Measurements from ENCODE around the gene MEGF11.

MEGF11 gene

DNA sequence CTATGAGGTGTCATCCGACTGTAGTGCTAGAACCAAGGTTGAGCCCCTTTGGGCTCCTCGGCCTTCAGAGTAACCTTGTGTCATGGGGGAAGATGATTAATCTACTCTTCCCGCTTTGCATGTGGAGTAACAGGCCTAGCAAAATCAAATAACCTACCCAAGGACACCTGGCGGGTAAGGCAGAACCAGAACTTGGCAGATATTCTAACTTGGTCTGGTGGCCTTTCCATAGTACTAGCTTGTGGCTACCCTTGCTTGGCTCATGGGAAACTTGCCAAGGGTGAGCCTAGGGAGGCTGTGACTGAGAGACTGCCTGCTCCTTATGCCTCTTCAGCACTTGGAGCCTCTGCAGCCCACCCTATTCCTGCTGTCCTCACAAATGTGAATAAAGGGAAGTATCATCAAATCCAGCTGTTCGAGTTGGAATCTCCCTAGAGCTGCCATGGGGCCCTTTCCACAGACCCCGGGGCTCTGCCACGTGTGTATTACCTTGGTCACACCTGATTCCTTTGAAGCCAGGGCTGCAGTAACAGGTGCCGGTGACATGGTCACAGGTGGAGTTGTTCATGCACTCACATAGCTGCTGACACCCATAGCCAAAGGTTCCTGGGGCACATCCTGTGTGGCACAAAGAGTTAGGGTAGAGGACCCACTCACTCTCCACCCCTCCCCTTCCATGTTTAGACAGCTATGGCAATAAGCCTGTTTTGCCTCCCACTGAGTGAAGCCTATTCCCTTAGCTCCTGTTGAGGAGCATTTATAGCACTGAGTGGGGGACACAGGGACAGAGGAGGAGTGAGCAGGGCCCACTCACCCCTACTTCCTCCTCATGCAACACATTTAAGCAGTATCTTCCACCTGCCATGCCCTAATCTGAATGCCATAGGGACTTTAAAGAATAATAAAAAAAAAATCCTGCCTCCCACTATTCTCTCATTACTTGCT, 338.3 kb downstream of the MEGF11 start:
- DNase-seq (ENCODE audit: low spot score): no peak
- H3K4me3 Mint-ChIP-seq: no peak overlapping the region
- peaks cover 21% of the 10 kb centered on the region for H3K4me1 Mint-ChIP-seq (ENCODE audit: low read depth)
- H3K27me3 Mint-ChIP-seq (ENCODE audit: low read depth): no peaks in the 10 kb centered on the region
- H3K36me3 Mint-ChIP-seq (ENCODE audit: low read depth): no peaks in the 10 kb centered on the region
- no peaks in the 10 kb centered on the region for H3K9me3 Mint-ChIP-seq
- no peak overlapping the region for H3K27ac Mint-ChIP-seq

DNA sequence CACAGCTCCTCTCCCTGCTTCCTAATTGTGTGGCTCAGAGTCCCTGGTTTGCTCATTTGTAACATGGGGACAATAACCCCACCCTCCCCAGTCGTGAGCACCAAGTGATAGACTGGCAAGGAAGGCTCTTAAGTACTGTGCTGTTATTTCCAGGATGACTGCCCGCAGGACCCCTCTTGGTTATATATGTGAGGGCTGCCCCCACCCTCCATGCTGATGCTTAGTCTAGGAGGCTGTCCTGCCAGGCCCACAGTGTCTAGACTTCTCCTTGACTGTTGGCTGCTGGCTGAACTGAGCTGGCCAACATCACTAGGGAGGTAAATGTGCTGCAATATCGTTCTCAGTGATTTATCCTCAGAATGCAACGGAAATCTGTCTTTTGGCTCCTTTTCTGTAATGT, 339.2 kb downstream of the MEGF11 start:
- Mint-ChIP-seq H3K27ac (no peak overlapping the region), H3K9me3 (no peaks in the 10 kb centered on the region), H3K4me3 (no peak overlapping the region), H3K4me1 (ENCODE audit: low read depth) (peaks cover 21% of the 10 kb centered on the region), H3K27me3 (ENCODE audit: low read depth) (no peaks in the 10 kb centered on the region), H3K36me3 (ENCODE audit: low read depth) (no peaks in the 10 kb centered on the region)
- no peak for DNase-seq (ENCODE audit: low spot score)

GRCh38 chr15:65913631-65914199, 339.8 kb downstream of the MEGF11 start:
- Mint-ChIP-seq H3K27ac (no peak overlapping the region), H3K4me3 (no peak overlapping the region), H3K36me3 (ENCODE audit: low read depth) (no peaks in the 10 kb centered on the region), H3K9me3 (no peaks in the 10 kb centered on the region), H3K4me1 (ENCODE audit: low read depth) (peaks cover 21% of the 10 kb centered on the region), H3K27me3 (ENCODE audit: low read depth) (no peaks in the 10 kb centered on the region)
- no peak for DNase-seq (ENCODE audit: low spot score)

DNA sequence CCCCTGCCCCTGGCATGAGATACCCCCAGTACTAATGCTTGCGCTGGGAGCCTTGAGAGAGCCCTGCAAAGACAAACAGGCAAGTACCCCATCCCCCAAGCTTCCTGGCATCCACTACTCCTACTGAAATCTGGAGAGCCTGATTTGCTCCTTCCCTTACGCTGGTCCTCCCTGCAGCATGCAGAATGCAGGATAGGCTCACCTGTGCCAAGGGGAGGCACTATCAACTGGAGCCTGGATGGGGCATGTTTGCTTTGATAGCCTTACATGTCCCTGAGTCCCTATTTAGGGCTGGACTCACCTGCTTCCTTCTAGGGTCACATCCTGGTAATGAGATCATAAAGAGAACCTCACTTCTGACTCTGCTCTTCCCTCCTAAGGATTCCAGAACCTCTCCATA, 341.3 kb downstream of the MEGF11 start:
- Mint-ChIP-seq H3K4me1 (ENCODE audit: low read depth) (peaks cover 10% of the 10 kb centered on the region), H3K27me3 (ENCODE audit: low read depth) (no peaks in the 10 kb centered on the region), H3K4me3 (no peak overlapping the region), H3K36me3 (ENCODE audit: low read depth) (peaks cover 3% of the 10 kb centered on the region), H3K27ac (no peak overlapping the region), H3K9me3 (no peaks in the 10 kb centered on the region)
- no peak for DNase-seq (ENCODE audit: low spot score)

- no peak for DNase-seq (ENCODE audit: low spot score)
- no peak overlapping the region for H3K4me3 Mint-ChIP-seq
- no peaks in the 10 kb centered on the region for H3K9me3 Mint-ChIP-seq
- H3K36me3 Mint-ChIP-seq (ENCODE audit: low read depth): peaks cover 5% of the 10 kb centered on the region
- no peak overlapping the region for H3K27ac Mint-ChIP-seq
- H3K4me1 Mint-ChIP-seq (ENCODE audit: low read depth): no peaks in the 10 kb centered on the region
- H3K27me3 Mint-ChIP-seq (ENCODE audit: low read depth): no peaks in the 10 kb centered on the region
Measured at GRCh38 chr15:65910341-65910740, 343.2 kb downstream of the MEGF11 start.

DNA sequence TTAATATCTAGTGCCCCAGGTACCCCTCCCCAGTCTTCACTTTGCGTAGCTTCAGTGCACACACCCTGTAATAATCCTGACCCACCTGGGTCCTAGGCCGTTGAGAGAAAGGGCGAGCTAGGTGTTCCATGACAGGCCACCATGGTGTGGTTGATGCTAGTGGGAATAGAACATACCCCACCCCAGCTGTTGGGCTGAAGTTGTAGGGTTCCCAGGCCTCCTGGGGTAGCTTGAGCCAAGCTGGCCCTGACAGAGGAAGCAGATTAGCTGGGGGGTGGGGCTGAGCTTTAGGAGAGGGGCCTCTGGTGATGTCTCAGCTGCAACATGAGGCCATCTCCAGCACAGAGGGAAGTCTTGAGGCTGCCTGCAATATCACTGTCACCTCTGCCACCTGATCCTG, 343.7 kb downstream of the MEGF11 start:
- H3K9me3 Mint-ChIP-seq: no peaks in the 10 kb centered on the region
- no peaks in the 10 kb centered on the region for H3K4me1 Mint-ChIP-seq (ENCODE audit: low read depth)
- H3K4me3 Mint-ChIP-seq: no peak overlapping the region
- no peak overlapping the region for H3K27ac Mint-ChIP-seq
- no peaks in the 10 kb centered on the region for H3K27me3 Mint-ChIP-seq (ENCODE audit: low read depth)
- DNase-seq (ENCODE audit: low spot score): no peak
- peaks cover 8% of the 10 kb centered on the region for H3K36me3 Mint-ChIP-seq (ENCODE audit: low read depth)

DNA sequence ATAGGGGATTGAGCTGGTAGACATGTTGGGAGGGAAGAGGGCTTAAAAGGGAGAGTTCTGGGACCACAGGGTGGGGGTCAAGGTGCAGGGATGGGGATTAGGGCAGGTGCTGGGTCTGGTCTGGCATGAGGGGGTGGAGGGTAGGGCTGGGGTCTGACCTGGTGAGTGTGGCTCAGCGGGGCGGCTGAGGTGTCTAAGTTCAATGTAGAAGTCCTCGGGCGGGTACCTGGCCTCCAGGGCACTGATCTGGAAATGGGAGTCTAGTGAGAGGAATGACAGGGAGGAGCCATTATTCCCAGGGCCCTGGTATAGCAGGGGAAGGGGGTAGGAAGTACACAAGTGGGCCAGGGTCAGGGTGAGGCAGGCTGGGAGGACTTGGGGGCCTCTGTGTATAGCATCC, 344.7 kb downstream of the MEGF11 start:
- no peaks in the 10 kb centered on the region for H3K4me1 Mint-ChIP-seq (ENCODE audit: low read depth)
- no peak for DNase-seq (ENCODE audit: low spot score)
- peaks cover 8% of the 10 kb centered on the region for H3K36me3 Mint-ChIP-seq (ENCODE audit: low read depth)
- H3K27me3 Mint-ChIP-seq (ENCODE audit: low read depth): no peaks in the 10 kb centered on the region
- H3K4me3 Mint-ChIP-seq: no peak overlapping the region
- no peaks in the 10 kb centered on the region for H3K9me3 Mint-ChIP-seq
- no peak overlapping the region for H3K27ac Mint-ChIP-seq

- Mint-ChIP-seq H3K27ac (no peak overlapping the region), H3K4me3 (no peak overlapping the region)
Measured at GRCh38 chr15:65907661-65908060, 345.9 kb downstream of the MEGF11 start.

GRCh38 chr15:65906396-65906795, 347.2 kb downstream of the MEGF11 start:
- Mint-ChIP-seq H3K4me1 (ENCODE audit: low read depth) (peaks cover 9% of the 10 kb centered on the region), H3K27me3 (ENCODE audit: low read depth) (no peaks in the 10 kb centered on the region), H3K9me3 (no peaks in the 10 kb centered on the region), H3K36me3 (ENCODE audit: low read depth) (peaks cover 11% of the 10 kb centered on the region), H3K4me3 (no peak overlapping the region), H3K27ac (no peak overlapping the region)
- no peak for DNase-seq (ENCODE audit: low spot score)

More at GRCh38 chr15:65907661-65908060, 345.9 kb downstream of the MEGF11 start:
- no peaks in the 10 kb centered on the region for H3K4me1 Mint-ChIP-seq (ENCODE audit: low read depth)
- H3K27me3 Mint-ChIP-seq (ENCODE audit: low read depth): no peaks in the 10 kb centered on the region
- no peaks in the 10 kb centered on the region for H3K9me3 Mint-ChIP-seq
- no peak for DNase-seq (ENCODE audit: low spot score)
- H3K36me3 Mint-ChIP-seq (ENCODE audit: low read depth): peaks cover 8% of the 10 kb centered on the region

GRCh38 chr15:65904301-65904700, 349.2 kb downstream of the MEGF11 start:
- H3K27ac Mint-ChIP-seq: no peak overlapping the region
- peaks cover 19% of the 10 kb centered on the region for H3K36me3 Mint-ChIP-seq (ENCODE audit: low read depth)
- no peaks in the 10 kb centered on the region for H3K27me3 Mint-ChIP-seq (ENCODE audit: low read depth)
- no peak overlapping the region for H3K4me3 Mint-ChIP-seq
- H3K4me1 Mint-ChIP-seq (ENCODE audit: low read depth): peaks cover 9% of the 10 kb centered on the region
- no peaks in the 10 kb centered on the region for H3K9me3 Mint-ChIP-seq
- no peak for DNase-seq (ENCODE audit: low spot score)

DNA sequence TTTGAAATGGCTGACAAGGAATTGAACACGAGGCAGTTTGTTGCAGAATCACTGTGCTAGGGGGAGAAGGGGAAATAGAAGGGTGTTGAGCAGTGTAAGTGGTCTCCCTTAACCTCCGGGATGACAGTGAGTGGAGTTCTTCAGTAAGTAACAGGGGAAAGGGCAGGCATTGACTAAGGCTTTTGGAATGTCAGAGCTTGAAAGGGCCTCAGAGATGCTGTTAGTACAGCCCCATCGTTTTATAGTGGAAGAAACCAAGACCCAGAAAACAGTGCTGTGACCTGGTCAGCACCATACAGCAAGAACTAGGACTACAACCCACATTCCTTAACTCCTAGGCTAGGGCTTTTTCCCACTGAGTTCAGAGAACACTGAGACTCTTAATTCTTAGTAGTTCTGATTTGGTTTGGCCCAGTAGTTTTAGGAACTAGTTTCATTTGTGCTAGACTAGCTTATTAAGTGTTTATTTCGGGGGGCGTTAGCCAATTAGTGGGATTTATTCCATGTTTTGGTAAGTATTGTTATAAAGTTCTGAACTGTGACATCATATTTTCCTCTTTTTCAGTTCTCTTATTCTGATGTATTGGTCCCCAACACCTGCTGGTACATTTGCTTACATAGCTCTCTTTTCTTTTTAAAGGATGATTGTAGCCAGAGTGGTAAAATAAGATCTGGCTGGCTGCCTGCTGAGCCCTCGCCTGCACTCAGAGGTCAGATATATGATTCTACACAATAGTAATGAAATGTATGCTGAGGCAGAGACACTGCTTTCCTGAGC, 350.1 kb downstream of the MEGF11 start:
- peaks cover 9% of the 10 kb centered on the region for H3K4me1 Mint-ChIP-seq (ENCODE audit: low read depth)
- H3K9me3 Mint-ChIP-seq: no peaks in the 10 kb centered on the region
- no peak overlapping the region for H3K4me3 Mint-ChIP-seq
- peaks cover 21% of the 10 kb centered on the region for H3K36me3 Mint-ChIP-seq (ENCODE audit: low read depth)
- H3K27me3 Mint-ChIP-seq (ENCODE audit: low read depth): no peaks in the 10 kb centered on the region
- no peak overlapping the region for H3K27ac Mint-ChIP-seq
- no peak for DNase-seq (ENCODE audit: low spot score)

DNA sequence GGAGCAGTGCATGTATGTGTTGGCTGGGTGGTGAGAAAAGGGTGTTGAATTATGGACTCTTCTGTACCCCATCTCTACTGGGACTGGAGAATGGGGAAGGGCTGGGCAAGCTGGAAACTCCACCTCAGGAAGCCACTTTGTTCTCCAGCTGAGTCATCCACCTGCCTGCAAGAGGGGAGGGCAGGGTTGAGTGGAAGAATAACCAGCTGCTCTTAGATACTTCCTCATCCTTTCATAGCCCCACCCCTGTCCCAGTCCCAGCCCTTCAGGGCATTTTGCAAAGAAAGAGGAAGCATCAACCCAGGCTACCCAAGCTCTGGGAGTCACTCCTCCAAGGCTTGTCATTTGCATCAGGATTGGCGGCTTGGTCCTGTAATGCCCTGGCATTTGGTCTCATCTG, 351.2 kb downstream of the MEGF11 start:
- H3K27me3 Mint-ChIP-seq (ENCODE audit: low read depth): no peaks in the 10 kb centered on the region
- peak overlapping the region; percentile 7 for H3K27ac Mint-ChIP-seq
- no peaks in the 10 kb centered on the region for H3K9me3 Mint-ChIP-seq
- H3K4me3 Mint-ChIP-seq: no peak overlapping the region
- DNase-seq (ENCODE audit: low spot score): no peak
- H3K36me3 Mint-ChIP-seq (ENCODE audit: low read depth): peaks cover 18% of the 10 kb centered on the region
- peaks cover 9% of the 10 kb centered on the region for H3K4me1 Mint-ChIP-seq (ENCODE audit: low read depth)

- Mint-ChIP-seq H3K27ac (peak overlapping the region; percentile 7), H3K4me3 (no peak overlapping the region), H3K36me3 (ENCODE audit: low read depth) (peaks cover 18% of the 10 kb centered on the region), H3K9me3 (no peaks in the 10 kb centered on the region), H3K27me3 (ENCODE audit: low read depth) (no peaks in the 10 kb centered on the region), H3K4me1 (ENCODE audit: low read depth) (peaks cover 9% of the 10 kb centered on the region)
- DNase-seq (ENCODE audit: low spot score): no peak
Measured at GRCh38 chr15:65901836-65902235, 351.7 kb downstream of the MEGF11 start.

DNA sequence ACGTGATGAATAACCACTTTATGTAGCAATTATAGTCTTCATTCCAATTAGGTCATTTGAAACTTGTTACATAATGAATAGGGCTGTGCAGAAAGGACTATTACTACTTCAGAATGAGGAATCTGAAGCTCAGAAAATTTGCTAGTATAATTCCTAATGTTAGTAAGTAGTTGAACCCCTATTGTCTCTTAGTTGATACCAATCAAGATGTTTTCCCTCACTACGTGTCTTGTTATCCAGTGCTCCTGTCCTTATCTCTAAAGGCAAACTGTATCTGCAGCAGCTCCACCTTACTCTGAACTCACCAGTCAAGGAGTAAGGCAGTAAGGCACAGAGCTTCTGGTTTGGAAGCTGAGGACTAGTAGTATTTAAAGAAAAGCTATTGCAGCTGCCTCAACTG, 352.2 kb downstream of the MEGF11 start:
- no peaks in the 10 kb centered on the region for H3K27me3 Mint-ChIP-seq (ENCODE audit: low read depth)
- H3K9me3 Mint-ChIP-seq: no peaks in the 10 kb centered on the region
- no peak overlapping the region for H3K27ac Mint-ChIP-seq
- no peak overlapping the region for H3K4me3 Mint-ChIP-seq
- peaks cover 21% of the 10 kb centered on the region for H3K36me3 Mint-ChIP-seq (ENCODE audit: low read depth)
- peaks cover 9% of the 10 kb centered on the region for H3K4me1 Mint-ChIP-seq (ENCODE audit: low read depth)
- DNase-seq (ENCODE audit: low spot score): no peak

Measured in T-helper 2 cell treated with Interferon-gamma antibody and Interleukin-4, amounts not matched to agents 5 μg/mL and 100 μg/mL, for 36 hours (primary cell).